ENCODE results near the gene MYBPC1.

MYBPC1 gene

DNA sequence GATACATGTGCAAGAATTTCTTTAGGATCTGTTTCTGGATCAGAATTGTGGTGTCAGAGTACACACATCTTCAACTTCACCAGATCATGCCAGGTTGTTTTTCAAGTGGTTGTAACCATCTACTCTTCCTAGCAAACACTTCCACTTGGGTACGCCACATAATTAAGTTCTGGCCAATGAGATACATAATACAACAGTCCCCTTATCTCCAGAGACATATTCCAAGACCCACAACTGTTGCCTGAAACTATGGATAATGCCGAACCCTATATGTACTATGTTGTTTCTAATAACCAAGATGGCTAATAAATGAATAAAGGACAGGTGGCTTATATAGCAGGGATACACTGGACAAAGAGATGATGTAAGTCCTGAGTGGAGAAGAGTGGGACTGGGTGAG is 100.2 kb downstream of the MYBPC1 start:
- no peaks in the 10 kb centered on the region for H3K9me3 ChIP-seq (ENCODE audit: insufficient read depth, low read length)
- H3K4me3 ChIP-seq (ENCODE audit: insufficient read depth, low read length, poor library complexity, severe bottlenecking), result no peak overlapping the region
- no peaks in the 10 kb centered on the region for H3K36me3 ChIP-seq (ENCODE audit: low read length)
- H3K9ac ChIP-seq (ENCODE audit: low read length), result no peak overlapping the region
- H3K9me2 ChIP-seq (replicated peaks; ENCODE audit: insufficient read depth, low read length), result no peaks in the 10 kb centered on the region
- H3K27me3 ChIP-seq (ENCODE audit: low read length), result no peaks in the 10 kb centered on the region
- no peaks in the 10 kb centered on the region for H3K79me2 ChIP-seq (ENCODE audit: insufficient read depth, low read length)
- H2AFZ ChIP-seq (ENCODE audit: low read depth, low read length, severe bottlenecking), result no peak overlapping the region
- no peaks in the 10 kb centered on the region for H4K20me1 ChIP-seq (ENCODE audit: low read depth, low read length)
- H3F3A ChIP-seq (ENCODE audit: insufficient read depth), result peaks cover 4% of the 10 kb centered on the region; the same call in 1 of the 2 replicates
- no peak overlapping the region for H3K27ac ChIP-seq (ENCODE audit: low read depth, low read length)
- no peak for TF ChIP-seq EZH2phosphoT487 (conservative IDR thresholded peaks at IDR 0.05; ENCODE audit: low read length)
- TF ChIP-seq, protein P1, sequence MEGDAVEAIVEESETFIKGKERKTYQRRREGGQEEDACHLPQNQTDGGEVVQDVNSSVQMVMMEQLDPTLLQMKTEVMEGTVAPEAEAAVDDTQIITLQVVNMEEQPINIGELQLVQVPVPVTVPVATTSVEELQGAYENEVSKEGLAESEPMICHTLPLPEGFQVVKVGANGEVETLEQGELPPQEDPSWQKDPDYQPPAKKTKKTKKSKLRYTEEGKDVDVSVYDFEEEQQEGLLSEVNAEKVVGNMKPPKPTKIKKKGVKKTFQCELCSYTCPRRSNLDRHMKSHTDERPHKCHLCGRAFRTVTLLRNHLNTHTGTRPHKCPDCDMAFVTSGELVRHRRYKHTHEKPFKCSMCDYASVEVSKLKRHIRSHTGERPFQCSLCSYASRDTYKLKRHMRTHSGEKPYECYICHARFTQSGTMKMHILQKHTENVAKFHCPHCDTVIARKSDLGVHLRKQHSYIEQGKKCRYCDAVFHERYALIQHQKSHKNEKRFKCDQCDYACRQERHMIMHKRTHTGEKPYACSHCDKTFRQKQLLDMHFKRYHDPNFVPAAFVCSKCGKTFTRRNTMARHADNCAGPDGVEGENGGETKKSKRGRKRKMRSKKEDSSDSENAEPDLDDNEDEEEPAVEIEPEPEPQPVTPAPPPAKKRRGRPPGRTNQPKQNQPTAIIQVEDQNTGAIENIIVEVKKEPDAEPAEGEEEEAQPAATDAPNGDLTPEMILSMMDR (IDR thresholded peaks at IDR 0.05; ENCODE audit: insufficient read depth, low read length, poor library complexity, severe bottlenecking), result no peak
- H3K4me2 ChIP-seq (ENCODE audit: low read depth, low read length, poor library complexity, severe bottlenecking), result no peak overlapping the region

GRCh38 chr12:101695706-101696105 is 100.9 kb downstream of the MYBPC1 start:
- no peaks in the 10 kb centered on the region for H4K20me1 ChIP-seq (ENCODE audit: low read depth, low read length)
- H3K9me3 ChIP-seq (ENCODE audit: insufficient read depth, low read length), result no peaks in the 10 kb centered on the region
- H3K36me3 ChIP-seq (ENCODE audit: low read length), result no peaks in the 10 kb centered on the region
- H3K9me2 ChIP-seq (replicated peaks; ENCODE audit: insufficient read depth, low read length), result no peaks in the 10 kb centered on the region
- H3K79me2 ChIP-seq (ENCODE audit: insufficient read depth, low read length), result no peaks in the 10 kb centered on the region
- no peaks in the 10 kb centered on the region for H3K27me3 ChIP-seq (ENCODE audit: low read length)
- no peak overlapping the region for H2AFZ ChIP-seq (ENCODE audit: low read depth, low read length, severe bottlenecking)
- peaks cover 5% of the 10 kb centered on the region; the same call in 1 of the 2 replicates for H3F3A ChIP-seq (ENCODE audit: insufficient read depth)
- no peak overlapping the region for H3K4me2 ChIP-seq (ENCODE audit: low read depth, low read length, poor library complexity, severe bottlenecking)
- no peak overlapping the region for H3K4me3 ChIP-seq (ENCODE audit: insufficient read depth, low read length, poor library complexity, severe bottlenecking)
- H3K9ac ChIP-seq (ENCODE audit: low read length), result no peak overlapping the region
- no peak for TF ChIP-seq EZH2phosphoT487 (conservative IDR thresholded peaks at IDR 0.05; ENCODE audit: low read length)
- TF ChIP-seq, protein P1 (IDR thresholded peaks at IDR 0.05; ENCODE audit: insufficient read depth, low read length, poor library complexity, severe bottlenecking), result no peak
- H3K27ac ChIP-seq (ENCODE audit: low read depth, low read length), result no peak overlapping the region

GRCh38 chr12:101696251-101697196 is 101.8 kb downstream of the MYBPC1 start:
- H2AFZ ChIP-seq (ENCODE audit: low read depth, low read length, severe bottlenecking), result peak overlapping the region; percentile 93
- H3K4me2 ChIP-seq (ENCODE audit: low read depth, low read length, poor library complexity, severe bottlenecking), result peak overlapping the region; percentile 78
- H3K79me2 ChIP-seq (ENCODE audit: insufficient read depth, low read length), result no peaks in the 10 kb centered on the region
- no peak overlapping the region for H3K27ac ChIP-seq (ENCODE audit: low read depth, low read length)
- no peaks in the 10 kb centered on the region for H3K27me3 ChIP-seq (ENCODE audit: low read length)
- TF ChIP-seq, protein P1 (IDR thresholded peaks at IDR 0.05; ENCODE audit: insufficient read depth, low read length, poor library complexity, severe bottlenecking), result no peak
- TF ChIP-seq EZH2phosphoT487 (conservative IDR thresholded peaks at IDR 0.05; ENCODE audit: low read length), result no peak
- H3K9me2 ChIP-seq (replicated peaks; ENCODE audit: insufficient read depth, low read length), result no peaks in the 10 kb centered on the region
- no peaks in the 10 kb centered on the region for H3K36me3 ChIP-seq (ENCODE audit: low read length)
- no peaks in the 10 kb centered on the region for H3K9me3 ChIP-seq (ENCODE audit: insufficient read depth, low read length)
- H3F3A ChIP-seq (ENCODE audit: insufficient read depth), result peaks cover 5% of the 10 kb centered on the region; the same call in 1 of the 2 replicates
- peak overlapping the region; percentile 66 for H3K9ac ChIP-seq (ENCODE audit: low read length)
- peak overlapping the region; percentile 66 for H3K4me3 ChIP-seq (ENCODE audit: insufficient read depth, low read length, poor library complexity, severe bottlenecking)
- H4K20me1 ChIP-seq (ENCODE audit: low read depth, low read length), result no peaks in the 10 kb centered on the region

Data from SU-DHL-6 (cell line).